Stimulated activated CD4-positive, alpha-beta T cell treated with anti-CD3 and anti-CD28 coated beads, Interleukin-4, amount 100 ng/mL, for 1 hour (primary cell): Measurements from ENCODE around the gene MRPS5.
A peak's percentile ranks its signal among the peaks of the same experiment; 100 is the strongest.

Source experiments
- DNase-seq: peaks from one replicate; pipeline ENCODE4 v3.0.0-alpha.2; 2020

MRPS5 gene

GRCh38 chr2:95086017-95086416 lies 35.6 kb downstream of the MRPS5 start:
- no peak for DNase-seq

- DNase-seq, result no peak
Observed at GRCh38 chr2:95082477-95082876, 39.1 kb downstream of the MRPS5 start.

DNA sequence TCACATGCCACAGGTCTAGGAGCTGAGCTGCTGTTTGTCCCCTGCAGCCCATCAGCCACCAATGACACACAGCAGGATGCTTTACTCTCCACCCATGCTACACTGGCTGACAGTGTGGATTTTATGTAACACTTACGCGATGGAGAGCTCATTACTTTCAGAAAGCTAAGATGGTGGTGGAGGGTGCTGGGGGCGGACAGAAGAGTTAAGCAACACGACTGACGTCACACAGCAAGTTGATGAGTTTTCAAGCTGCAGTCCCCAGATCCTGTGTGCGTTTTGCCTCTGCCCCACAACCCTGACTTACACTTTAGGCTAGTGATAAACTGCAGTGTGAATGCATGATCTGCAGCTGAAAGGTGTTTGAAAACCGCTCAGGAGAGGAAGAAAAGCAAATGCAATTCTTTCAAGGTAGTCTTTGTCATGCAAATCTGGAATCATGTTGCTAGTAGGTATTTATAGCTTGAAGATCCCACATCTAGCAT lies 42.4 kb downstream of the MRPS5 start:
- DNase-seq, result no peak

DNA sequence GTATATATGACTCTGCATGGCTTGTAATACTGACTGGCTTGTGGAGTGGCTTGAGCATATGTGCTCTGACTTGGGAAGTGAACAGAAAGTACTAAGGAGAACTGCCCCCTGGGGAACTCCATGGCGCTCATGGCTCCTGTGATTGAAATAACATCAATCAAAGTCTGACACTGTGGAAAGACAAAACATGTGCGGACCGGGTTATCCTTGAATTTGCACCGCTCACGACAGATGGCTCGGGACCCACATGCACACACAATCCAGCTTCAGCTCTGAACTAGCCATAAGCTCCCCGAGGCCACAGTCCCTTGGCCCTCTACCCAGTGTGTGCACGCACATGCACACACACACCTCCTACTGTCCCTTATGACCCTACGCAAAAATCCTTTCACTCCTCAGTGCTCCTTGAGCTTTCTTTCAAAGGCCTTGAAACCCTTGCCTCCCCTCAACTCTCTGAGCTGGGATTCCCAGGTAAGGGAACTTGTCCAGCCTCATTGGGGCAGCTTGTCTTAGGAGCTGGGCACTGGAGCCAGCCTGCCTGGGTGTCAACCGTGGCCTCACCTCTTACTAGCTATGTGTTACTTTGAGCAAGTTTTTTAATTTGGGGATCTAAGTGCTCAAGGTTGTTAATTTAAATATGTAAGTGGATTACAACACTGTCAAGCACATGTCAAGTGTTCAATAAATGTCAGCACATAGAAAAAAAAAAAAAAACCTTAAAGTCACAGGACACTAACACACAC lies 43.6 kb downstream of the MRPS5 start:
- no peak for DNase-seq

DNA sequence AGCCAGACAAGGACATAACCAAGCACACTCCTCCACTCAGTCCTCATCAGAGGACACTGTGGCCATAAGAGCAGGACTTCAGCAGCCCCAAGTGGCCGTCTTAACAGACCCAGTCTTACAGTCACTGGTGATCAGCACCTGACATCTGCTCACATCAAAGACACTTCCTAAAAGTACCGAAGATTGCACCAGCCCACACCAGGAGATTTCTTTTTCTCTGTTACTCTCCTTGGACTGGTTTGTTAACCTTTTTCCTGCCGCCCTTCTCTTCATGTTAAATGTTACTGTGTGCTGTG lies 44.1 kb downstream of the MRPS5 start:
- DNase-seq, result no peak

DNA sequence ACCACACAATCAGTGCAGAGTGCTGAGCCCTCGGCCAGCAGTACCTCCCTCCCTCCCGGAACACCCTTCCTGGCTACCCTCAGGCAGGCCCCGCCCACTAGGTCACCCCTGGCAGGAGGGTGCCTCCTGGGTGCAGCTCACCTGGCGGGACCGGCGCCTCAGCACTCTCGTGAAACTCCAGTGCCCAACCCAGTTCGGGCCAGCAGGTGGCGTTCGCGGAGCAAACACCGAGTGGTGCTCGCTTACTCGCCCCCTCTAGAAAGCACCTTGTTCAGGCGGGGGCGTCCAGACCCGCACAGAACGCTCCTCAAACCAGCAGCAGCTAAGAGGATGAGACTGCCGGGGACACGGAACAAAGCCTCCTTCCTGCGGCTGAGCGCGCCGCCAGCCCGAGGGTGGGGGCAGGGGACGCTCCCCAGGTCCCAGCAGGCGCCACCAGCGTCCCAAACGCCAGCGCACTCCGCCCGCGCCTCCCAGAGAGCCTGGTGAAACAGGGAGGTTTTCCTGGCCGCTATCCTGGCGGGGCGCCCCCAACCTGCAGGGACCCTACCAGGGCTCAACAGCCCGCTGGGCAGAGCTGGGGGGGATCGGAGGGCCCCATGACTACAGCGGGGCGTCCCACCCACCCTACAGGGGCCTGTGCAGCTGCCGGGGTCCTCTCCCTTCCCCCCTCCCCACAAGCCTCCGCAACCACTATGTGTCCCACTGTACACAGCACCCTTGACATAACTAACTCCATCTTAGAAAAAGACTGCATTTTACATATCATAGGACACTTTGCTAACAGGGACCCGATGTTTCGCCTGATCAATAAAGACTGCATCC lies 44.7 kb downstream of the MRPS5 start:
- peak; percentile 93 for DNase-seq

- DNase-seq, result no peak
Observed at GRCh38 chr2:95075440-95076132, 46.0 kb downstream of the MRPS5 start.

DNA sequence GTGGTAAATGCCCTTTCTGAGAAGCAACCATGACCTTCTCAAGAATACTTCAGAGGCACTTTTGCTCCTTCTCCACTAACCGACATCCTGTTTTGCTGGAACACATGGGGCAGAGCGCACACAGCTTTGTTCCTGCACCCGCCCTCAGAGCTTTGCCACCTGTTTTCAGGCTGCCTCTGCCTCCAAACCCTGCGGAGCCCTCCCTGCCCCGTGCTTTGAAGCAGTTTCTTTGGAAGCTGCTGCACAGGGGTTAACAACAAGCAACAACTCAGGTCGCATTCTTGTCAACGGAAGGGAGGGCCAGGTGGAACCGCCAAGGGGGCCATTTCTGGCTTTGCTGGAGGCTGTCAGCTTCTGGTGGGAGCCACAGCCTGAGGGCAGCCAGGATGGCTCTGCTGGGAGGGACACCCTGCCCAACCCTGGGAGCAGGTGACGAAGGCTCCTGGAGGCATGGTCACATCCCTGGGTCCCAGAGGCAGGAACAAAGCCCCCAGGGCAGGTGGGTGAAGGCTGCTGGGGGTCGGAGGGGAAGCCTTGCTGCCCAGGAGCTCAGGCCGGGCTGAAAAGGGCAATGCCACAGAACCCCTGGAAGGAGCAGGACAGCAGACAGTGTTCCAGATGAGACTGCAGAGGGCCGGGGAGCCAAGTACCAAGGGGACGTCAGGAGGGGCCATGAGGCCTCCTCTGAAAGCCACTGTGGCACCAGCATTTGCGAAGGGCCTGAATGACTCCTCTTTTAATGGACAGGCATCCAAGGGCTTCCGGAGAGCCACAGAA lies 46.8 kb downstream of the MRPS5 start:
- peak; percentile 49 for DNase-seq

DNA sequence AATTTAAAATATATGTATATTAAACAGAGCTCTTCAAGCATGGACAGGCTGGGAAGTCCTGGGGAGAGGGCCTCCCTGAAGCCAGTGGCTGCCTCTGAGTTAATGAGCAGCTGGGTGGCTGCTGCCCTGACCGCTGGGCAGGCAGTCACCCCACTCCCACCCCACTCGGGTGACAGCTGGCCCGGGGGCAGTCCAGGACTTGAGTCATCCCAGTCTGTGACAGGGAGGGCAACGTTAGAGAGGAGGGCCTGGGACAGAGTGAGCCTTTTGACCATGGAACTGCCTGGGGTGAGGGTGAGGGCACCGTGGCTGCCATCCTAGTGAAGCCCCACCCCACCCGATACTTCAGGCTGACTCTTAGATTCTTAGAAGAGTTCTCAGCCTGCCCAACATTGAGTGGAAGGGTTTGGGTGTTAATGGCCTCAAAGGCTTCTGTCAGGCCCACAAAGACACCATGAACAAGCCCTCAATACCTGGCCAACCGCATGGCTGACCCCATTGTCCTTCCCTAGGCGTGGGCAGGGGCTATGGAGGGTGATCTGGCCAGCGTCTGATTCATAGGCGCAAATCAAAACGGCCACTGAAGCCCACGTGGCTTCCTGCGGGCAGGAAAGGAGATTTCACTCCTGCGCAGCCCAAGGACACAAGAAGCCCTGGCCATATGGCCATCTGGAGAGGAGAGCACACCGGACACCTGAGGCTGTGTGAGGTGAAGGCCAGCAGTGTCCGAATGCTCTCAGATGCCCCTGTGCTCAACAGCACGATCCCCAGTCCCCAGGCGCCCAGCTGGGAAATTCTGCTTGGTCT lies 47.5 kb downstream of the MRPS5 start:
- DNase-seq, result no peak

DNA sequence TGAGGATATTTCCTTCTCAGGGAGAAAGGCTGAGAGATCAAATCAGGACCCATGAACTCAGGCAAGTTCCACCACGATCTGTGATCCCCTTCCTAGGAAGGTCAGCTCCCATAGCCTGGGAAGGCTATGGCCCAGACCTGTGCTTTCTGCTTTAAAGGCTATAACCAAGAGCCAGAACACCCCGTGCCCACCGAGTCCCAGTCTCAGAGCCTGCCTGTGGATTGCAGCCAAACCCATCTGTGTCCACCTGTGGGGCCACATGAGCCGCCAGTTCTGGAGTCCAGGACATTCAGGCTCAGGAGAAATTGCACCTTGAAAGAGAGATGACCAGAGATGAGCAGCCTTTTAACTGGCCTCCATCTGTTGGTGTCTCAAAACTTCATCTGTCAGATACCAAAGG lies 49.2 kb downstream of the MRPS5 start:
- DNase-seq, result no peak

- DNase-seq, result no peak
Observed at GRCh38 chr2:95071856-95072255, 49.8 kb downstream of the MRPS5 start.

DNA sequence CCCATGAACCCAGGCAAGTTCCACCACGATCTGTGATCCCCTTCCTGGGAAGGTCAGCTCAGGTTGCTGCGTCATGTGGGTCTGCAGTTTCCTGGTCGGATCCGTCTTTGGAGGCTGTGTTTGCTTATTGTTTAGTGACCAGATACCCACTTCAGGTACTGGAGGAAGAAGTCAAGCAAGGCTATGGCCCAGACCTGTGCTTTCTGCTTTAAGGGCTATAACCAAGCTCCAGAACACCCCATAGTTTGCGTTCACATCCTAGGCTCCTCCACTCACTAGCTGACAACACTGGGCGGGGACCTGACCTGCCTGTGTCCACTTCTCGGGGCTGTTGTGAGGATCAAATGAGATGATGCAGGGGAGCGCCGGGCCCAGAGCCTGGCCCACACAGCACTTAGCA lies 52.1 kb downstream of the MRPS5 start:
- DNase-seq, result no peak

- DNase-seq, result no peak
Observed at GRCh38 chr2:95068256-95068655, 53.4 kb downstream of the MRPS5 start.

- no peak for DNase-seq
Observed at GRCh38 chr2:95063086-95063958, 58.3 kb downstream of the MRPS5 start.

DNA sequence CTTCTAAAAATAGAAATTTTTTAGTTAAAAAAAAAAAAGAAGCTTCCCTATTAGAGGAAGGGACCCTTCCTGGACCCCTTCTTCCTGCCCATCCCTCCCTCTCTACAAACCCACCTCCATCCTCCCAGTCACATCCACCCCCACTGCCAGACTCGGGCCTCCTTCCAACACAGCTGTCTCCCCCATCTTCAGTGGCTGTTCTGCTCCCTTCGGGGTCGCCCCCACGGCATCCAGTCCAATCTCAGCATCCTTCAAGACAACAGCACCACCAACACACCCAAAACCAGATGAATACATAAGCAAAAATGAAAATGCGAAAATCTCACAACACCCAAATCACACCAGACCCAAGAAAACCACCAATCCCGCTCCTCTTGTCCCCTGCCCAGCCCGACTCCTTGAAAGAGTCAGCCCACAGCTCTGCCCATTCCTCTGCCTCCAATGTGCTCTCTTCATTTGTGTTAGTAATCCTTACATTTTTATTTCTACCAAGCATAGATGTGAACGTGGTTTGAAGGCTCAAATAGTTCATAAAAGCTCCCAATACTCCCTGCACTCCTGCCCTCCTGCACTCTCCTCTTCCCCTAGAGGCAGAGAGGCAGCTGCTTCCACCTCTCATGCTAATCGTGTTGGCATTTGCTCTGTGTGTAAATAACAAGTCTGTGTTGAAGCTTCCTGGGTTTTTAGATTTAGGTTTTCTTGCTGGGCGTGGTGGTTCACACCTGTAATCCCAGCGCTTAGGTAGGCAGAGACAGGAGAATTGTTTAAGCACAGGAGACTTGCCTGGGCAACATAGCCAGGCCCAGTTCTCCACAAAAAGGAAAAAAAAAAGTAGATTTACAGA lies 59.1 kb downstream of the MRPS5 start:
- DNase-seq, result no peak

GRCh38 chr2:95061601-95062183 lies 59.9 kb downstream of the MRPS5 start:
- no peak for DNase-seq

DNA sequence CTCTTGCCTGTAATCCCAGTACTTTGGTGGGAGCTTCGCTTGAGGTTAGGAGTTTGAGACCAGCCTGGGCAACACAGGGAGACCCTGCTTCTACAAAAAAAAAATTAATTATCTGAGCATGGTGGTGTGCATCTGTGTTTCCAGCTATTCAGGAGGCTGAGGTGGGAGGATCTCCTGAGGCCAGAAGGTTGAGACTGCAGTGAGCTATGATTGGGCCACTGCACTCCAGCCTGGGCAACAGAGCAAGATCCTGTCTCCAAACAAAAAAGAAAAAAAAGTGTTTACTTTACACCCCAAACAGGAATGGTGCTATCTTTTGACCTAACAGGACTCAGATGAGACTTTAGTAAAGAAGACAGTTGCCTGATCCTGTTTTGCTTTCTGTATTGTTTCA lies 60.5 kb downstream of the MRPS5 start:
- no peak for DNase-seq

GRCh38 chr2:95060446-95061118 lies 61.0 kb downstream of the MRPS5 start:
- DNase-seq, result no peak
